ENCODE data around the gene HNRNPC.

The HNRNPC gene

DNA sequence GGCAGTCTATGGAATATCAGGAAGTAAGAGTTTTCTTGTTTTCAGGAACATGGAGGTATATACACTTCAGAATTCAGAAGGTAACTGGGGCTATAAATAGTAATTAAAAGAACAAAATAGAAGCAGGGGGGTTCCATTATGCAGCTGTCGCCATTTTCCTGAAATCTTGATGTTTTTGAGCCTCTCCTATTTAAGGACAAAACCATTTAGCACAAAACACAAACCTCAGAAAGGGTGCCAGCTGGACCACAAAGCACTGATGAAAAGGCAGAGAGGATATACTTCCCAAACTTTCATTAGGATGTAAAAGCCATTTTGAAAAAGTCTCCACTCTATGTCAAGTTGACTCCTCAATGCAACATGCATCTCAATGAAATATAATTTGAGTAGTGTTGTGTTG is 59.2 kb downstream of the HNRNPC start:
- DNase-seq (ENCODE audit: low read depth): no peak

- DNase-seq (ENCODE audit: low read depth): no peak
Observed at GRCh38 chr14:21209185-21209584, 60.1 kb downstream of the HNRNPC start.

GRCh38 chr14:21208554-21208953 is 60.7 kb downstream of the HNRNPC start:
- DNase-seq (ENCODE audit: low read depth): no peak

GRCh38 chr14:21206753-21207684 is 62.2 kb downstream of the HNRNPC start:
- DNase-seq (ENCODE audit: low read depth): no peak

GRCh38 chr14:21205678-21206581 is 63.3 kb downstream of the HNRNPC start:
- no peak for DNase-seq (ENCODE audit: low read depth)

DNA sequence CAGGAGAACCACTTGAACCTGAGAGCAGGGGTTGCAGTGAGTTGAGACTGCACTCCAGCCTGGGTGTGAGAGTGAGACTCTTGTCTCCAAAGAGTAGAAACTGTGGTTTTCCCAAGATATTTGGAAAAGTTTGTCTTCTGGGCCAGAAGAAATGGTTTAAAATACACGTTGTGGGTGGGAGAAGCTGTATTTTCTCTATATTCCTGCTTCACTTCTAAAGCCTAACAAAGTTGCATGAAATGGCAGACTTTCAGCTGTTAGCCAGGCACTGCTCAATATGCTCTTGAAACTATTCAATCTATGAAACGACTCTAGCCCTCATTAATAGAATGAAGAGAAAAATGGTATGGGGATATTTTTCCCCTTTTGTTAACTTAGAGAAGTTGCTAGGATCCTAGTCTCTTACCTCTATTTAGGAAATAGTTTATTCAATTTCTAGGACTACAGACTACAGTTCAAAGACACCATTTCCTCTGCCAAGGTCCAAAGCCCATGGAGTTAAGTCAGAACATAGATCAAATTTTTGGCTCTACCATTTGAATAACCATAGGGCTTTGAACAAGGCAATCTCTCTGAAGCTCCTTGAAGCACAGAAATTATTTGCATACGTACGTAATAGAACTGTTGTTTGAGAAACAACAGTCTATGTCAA is 64.1 kb downstream of the HNRNPC start:
- no peak for DNase-seq (ENCODE audit: low read depth)

DNA sequence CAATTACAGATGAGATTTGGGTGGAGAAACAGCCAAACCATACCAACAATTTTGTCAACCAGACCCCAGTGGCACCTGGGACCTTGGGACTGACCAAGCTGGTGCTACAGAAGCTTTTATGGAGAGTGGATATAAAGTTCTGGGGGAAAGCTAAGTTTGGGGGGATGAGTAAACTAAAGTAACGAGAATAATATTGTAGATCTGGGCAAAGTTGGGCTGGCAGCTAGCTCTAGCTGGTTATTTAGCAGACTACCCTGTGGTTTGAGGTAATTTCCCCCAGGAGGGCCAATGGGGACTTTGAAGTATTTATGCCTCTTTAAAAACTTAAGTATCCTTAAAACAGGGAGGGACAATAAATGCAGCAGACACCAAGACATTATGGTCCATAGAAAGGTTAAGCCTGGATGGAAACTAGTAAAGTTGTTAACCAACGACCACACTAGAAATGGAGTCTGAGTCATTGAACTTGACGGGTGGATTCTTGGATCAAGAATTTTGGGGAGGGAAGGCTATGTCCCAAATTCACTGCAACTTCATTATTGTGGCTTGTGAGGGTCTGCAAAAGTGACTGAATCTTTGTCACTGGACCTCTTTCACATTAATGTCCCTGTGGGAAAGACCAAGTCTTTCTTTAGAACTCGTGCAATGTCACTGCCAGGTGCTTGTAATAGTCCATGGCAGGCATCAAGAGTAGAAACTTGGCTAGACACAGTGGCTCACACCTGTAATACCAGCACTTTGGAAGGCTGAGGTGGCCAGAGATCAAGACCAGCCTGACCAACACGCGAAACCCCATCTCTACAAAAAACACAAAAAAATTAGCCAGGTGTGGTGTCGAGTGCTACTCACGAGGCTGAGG is 64.8 kb downstream of the HNRNPC start:
- no peak for DNase-seq (ENCODE audit: low read depth)

DNA sequence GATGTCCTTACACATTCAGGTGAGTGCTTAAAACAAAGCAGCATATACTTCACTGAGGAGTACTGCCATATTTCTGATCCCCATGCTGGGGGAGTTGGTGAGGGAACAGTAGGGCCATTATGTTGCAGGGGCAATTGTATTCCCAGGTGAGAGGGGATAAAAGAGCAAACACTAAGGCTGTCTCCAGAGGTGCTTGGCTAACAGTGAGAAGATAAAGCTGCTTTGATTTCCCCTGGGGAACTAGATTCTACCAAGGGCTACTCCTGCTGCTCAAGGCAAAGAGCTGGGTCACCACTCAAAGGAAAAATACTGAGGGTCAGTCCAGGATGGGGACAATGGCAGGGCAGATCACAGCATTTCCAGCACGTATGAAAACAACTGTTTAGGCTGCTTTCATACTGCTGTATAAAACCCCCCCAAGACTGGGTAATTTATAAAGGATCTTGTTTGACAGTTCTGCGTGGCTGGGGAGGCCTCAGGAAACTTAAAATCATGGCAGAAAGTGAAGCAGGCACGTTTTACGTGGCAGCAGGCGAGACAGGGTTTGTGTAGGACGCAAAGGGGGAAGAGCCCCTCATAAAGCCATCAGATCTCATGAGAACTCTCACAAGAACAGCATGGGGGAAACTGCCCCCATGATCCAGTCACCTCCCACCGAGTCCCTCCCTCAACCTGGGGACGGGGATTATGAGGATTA is 65.6 kb downstream of the HNRNPC start:
- no peak for DNase-seq (ENCODE audit: low read depth)

DNA sequence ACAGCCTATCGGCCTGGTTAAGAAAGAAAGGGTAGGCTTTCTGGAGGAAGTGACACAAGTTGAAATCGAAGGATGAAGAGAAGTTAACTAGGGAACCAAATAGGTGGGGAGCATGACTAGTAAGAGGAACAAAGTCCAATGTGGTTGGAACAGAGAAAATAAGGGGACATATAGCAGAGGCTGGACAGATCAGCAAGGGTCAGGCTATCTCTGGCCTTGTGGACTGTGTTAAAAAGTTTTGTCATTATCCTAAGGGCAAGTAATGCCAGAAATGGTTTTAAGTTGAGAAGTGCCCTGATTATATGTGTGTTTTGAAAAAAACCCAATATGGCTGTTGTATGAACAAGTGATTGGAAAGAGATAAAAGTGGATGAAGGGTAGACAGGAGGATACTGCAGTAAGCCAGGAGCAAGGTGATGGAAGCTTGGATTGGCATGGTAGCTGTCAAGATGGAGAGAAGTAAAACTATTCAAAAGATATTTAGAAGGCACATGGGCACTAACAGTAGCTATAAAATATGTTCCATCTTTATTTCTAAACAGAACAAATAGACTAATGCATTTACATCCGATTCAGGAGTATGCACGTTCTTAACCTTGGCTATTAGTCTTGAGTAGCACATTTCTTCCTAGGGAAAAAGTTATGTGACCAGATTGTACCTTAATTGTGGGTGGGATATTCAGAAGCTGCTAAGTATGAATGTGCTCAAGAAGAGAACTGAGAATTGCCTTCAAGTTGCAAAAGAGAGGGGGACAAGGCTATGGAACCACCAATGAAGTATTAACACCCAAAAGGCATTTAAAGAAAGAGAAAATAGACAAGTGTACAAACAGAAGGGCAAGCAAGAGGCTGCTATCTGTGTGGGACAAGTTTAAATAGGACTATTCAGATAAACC is 66.5 kb downstream of the HNRNPC start:
- DNase-seq (ENCODE audit: low read depth): no peak

- no peak for DNase-seq (ENCODE audit: low read depth)
Observed at GRCh38 chr14:21201732-21202462, 67.3 kb downstream of the HNRNPC start.

- DNase-seq (ENCODE audit: low read depth): no peak
Observed at GRCh38 chr14:21200752-21201461, 68.3 kb downstream of the HNRNPC start.

GRCh38 chr14:21199611-21200560 is 69.4 kb downstream of the HNRNPC start:
- DNase-seq (ENCODE audit: low read depth): no peak

DNA sequence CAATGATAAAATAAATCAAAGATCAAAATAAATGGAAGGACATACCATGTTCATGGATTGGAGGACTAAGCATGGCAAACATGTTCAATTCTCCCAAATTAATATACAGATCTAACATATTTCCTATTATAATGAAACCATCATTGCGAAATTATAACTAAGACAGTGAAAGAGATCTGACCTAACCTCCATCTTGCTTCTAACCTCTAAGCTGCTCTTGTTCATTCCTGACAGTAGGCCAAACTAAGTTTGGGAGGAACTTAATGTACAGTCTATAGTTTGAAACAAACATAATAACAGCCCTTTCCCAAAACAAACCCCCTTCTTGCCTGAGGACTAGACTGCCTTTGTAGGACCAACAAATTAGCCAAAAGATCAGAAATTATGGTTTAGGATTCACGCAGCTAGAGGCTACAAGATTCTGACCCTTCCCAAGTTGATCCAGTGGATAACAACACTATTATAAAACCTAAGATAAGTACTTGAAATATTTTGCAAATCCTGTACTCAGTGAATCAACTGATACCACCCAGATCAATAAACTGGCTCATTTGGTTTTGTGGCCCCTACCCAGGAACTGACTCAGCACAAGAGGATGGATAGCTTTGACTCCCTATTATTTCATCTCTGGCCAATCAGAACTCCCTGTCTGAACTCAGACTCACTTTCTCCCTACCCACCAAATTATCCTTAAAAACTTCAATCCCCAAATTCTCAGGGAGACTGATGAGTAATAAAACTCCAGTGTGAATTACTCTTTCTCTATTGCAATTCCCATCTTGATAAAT is 71.6 kb downstream of the HNRNPC start:
- no peak for DNase-seq (ENCODE audit: low read depth)

DNA sequence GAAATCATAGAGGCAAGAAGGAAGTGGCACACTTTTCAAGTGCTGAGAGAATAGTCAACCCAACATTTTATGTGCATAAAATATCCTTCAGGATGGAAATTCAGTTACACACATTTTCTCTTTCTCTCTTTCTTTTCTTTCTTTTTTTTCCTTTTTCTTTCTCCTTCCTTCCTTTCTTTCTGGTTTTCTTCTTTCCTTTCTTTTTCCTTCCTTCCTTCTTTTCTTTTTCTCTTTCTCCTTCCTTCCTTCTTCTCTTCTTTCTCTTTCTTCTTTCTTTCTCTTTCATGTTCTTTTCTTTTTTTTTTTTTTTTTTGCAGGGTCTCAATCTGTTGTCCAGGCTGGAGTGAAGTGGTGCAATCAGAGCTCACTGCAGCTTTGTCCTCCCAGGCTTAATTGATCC is 74.6 kb downstream of the HNRNPC start:
- no peak for DNase-seq (ENCODE audit: low read depth)

- DNase-seq (ENCODE audit: low read depth): no peak
Observed at GRCh38 chr14:21192875-21193535, 76.2 kb downstream of the HNRNPC start.

- no peak for DNase-seq (ENCODE audit: low read depth)
Observed at GRCh38 chr14:21192447-21192822, 76.8 kb downstream of the HNRNPC start.
